ENCODE measurements around the gene HNRNPL.
"Not testable (repeated sequence)": the region's sequence is repeated elsewhere in the genome, so short reads cannot be mapped to it uniquely, and the experiment has no call there.

HNRNPL gene

GRCh38 chr19:38869160-38869835 is 19.5 kb upstream of the HNRNPL start:
- no peak for DNase-seq

DNA sequence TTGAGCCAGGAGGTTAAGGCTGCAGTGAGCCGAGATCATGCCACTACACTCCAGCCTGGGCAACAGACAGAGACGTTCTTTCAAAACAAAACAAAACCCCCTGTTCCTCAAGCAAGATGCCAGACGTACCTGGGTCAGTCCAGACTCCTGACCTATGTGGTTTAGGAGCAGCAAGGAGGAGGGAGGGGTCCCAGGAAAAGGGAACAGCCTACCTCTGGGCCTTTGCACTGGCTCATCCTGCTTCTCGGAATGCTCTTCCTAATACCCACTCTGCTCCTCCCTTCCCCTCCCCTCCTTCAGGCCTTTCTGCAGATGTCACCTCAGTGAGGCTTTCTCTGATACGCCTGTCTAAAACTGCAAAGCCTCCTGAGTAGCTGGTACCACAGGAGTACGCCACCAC is 18.8 kb upstream of the HNRNPL start:
- no peak for DNase-seq

- DNase-seq: no peak
These were observed 17.5 kb upstream of the HNRNPL start for GRCh38 chr19:38867171-38867780.

GRCh38 chr19:38862321-38863059 is 12.7 kb upstream of the HNRNPL start:
- DNase-seq: no peak

GRCh38 chr19:38861368-38861767 is 11.6 kb upstream of the HNRNPL start:
- DNase-seq: no peak

GRCh38 chr19:38859631-38860204 is 9.9 kb upstream of the HNRNPL start:
- not testable (repeated sequence) for DNase-seq

GRCh38 chr19:38856813-38857212 is 7.0 kb upstream of the HNRNPL start:
- no peak for DNase-seq

- DNase-seq: not testable (repeated sequence)
These were observed 6.0 kb upstream of the HNRNPL start for GRCh38 chr19:38855751-38856150.

DNA sequence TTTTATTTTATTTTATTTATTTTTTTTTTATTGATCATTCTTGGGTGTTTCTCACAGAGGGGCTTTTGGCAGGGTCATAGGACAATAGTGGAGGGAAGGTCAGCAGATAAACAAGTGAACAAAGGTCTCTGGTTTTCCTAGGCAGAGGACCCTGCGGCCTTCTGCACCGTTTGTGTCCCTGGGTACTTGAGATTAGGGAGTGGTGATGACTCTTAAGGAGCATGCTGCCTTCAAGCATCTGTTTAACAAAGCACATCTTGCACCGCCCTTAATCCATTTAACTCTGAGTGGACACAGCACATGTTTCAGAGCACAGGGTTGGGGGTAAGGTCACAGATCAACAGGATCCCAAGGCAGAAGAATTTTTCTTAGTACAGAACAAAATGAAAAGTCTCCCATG is 5.2 kb upstream of the HNRNPL start:
- not testable (repeated sequence) for DNase-seq

DNA sequence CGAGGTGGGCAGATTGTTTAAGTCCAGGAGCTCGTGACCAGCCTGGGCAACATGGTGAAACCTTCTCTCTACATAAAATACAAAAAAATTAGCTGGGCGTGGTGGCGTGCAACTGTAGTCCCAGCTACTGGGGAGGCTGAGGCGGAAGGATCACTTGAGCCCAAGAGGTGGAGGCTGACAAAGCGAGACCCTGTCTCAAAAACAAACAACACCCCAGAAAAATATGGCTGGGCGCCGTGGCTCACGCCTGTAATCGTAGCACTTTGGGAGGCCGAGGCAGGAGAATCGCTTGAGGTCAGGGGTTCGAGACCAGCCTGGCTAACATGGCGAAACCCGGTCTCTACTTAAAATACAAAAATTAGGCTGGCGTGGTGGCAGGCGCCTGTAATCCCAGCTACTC is 3.4 kb upstream of the HNRNPL start:
- DNase-seq: no peak

DNA sequence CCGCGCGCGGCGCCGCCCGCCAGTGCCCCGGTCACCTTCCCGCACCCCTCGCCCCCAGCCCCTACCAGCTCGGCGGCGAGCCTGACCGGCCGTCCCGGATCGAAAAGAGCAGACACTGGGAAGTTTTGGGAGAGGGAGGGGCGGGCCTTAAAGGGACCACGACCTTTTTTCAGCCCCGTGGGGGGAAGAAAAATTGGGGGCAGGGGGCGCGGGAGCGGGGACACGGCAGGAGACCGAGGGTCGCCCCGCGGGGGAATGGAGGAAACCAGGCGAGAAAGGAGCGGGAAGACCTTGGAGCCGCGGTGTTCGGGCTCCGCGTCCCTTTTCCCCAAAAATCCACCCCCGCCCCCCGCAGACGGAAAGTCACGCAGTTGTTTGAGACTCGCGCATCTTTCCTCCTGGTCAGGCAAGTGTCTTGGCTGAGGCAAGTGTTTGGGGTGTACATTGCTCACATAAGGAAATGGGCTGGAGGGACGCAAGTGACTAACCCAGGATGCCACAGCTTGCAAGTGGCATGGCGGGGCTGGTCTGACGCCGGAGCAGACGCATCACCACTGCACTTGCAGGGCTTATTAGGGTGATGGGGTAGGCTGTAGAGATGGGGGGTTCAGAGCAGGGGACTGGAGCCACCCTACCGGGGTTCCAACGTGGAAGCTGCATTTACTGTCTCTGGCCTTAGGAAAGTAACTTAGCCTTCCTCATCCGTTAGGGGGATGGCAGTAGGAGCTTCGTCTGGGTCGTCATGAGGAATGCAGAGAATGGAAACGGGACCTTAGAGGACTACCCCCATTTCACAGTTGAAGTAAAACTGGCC is 2.7 kb upstream of the HNRNPL start:
- DNase-seq: peak; percentile 34

DNA sequence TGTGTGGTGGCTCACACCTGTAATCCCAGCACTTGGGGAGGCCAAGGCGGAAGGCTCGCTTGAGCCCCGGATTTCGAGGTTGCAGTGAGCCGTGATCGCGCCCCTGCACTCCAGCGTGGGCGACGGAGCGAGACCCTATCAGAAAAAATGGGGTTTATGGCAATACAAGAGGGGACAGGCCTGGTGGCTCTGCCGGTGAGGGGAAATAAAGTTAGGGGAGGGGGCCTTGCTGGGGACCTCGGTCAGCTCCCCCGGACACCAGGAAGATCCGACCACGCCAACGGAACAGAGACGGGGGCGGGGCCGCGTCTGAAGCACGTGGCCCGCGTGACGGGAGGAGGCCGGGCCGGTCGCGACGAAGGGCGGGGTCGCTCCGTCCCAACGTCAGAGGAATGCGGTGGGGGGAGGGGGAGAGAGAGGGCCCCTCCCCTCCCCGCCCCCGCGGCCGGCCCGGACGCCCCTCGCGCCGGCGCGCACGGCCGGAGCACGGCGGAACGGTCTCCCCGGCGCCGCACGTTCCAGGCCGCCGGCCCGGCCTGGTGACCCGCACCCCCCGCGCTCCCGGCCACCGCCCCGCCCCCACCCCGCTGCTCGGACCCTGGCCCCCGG is 1.9 kb upstream of the HNRNPL start:
- DNase-seq: peak; percentile 92

GRCh38 chr19:38850976-38851621 is 1.3 kb upstream of the HNRNPL start:
- peak; percentile 39 for DNase-seq

- DNase-seq: no peak
These were observed 720 bp upstream of the HNRNPL start for GRCh38 chr19:38850436-38850975.

DNA sequence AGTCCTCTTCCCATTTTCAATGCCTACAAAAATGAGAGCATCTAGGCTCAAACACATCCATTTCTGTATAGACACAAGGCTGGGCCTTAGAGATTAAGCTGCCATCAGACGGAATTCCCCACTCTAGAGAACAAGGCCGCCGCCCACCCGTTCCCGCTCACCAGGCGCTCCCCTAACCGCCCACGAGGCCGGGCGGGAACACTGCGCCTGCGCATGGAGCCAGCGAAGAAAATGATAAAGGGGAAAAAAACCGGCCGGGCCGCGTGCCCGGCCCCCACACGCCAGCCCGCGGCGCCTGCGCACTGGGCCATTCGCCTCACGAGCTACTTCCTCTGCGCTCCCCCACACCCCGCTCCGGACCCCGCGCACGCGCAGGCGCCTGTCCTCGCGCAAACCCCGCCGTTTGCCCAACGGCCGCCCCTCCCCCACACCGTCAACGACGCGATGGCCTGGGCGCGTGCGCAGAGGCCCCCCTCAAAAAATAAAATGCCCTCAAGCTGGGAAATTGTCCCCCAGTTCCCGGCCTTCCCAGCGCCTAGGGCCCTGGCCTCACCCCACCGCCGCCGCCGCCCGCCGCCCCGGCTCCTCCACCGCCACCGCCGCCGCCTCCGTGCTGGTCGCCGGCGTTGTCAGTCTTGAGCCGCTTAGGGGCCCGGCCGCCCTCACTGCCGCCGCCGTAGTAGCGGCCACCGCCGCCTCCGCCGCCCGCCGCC is 483 bp downstream of the HNRNPL start:
- DNase-seq: peak; percentile 93

DNA sequence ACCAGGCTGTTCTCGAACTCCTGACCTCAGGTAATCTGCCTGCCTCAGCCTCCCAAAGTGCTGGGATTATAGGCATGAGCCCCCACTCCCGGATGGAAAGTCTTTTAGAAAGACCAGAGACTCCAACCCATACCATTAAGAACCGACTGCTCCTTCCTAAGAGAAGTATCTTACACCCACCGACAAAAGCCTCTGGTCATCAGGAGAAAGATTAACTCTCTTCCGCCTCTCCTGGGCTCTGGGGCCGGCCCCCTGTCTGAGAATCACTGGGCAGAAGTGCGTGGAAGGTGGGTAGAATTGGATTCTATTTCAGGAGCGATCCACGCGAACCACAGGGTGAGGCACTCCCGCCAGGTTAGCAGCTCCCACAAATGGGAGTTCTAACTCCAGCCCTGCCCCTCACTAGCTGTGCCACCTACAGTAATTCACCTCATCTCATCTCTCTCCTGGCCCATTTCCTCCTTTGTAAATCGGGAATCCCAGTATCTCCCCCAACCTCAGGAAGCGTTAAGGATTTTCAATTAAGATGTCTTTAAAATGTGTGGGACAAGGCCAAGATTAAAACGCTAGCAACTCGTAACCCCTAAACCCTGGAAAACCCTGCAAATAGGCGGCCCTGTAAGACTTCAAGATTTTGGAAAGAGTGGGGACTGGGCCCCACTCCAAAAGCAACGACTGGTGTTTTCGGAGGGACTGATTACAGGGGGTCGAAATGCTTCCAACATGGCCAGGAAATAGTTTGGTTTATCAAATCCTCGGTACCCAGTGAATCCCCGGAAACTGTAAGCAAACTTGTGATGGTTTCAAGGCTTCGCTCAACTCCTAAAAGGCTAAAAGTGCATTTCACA is 1.3 kb downstream of the HNRNPL start:
- no peak for DNase-seq

DNA sequence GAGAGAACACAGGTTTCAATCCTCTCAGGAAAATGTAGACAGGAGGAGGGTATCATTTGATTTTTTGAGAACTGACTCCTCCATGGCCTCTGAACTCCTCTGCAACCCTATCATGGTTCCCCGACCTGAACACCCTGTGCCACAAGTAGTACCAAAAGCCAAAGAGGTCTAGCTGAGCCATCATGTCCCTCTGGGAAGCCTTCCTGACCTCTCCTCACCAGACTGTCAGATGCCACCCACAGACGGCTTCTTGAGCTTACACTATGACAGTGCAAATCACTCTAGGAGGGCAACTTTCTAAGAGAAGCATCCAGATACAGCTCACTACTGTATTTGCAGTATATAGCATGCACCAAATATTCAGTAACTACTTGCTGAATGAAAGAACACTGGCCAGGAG is 3.7 kb downstream of the HNRNPL start:
- no peak for DNase-seq

- DNase-seq: no peak
These were observed 4.3 kb downstream of the HNRNPL start for GRCh38 chr19:38845374-38846024.

- DNase-seq: no peak
These were observed 5.6 kb downstream of the HNRNPL start for GRCh38 chr19:38844093-38844686.

All from midbrain (tissue), 1 donor.